Measurements from ENCODE around the gene VWA3B. TPM values are rescaled to one million over a fixed set of nuclear protein-coding genes. Genes with fewer than 3 reads are reported as not detected.
A peak's percentile ranks its signal among the peaks of the same experiment; 100 is the strongest.
"Not testable (repeated sequence)": the region's sequence is repeated elsewhere in the genome, so short reads cannot be mapped to it uniquely, and the experiment has no call there.

VWA3B gene
- polyA plus RNA-seq, 12 donors = 0.35 to 2.3 (median 0.95) TPM; not detected in 2

- peak; percentile 42 for DNase-seq
These were observed 47.4 kb downstream of the VWA3B start for GRCh38 chr2:98134172-98135005.

GRCh38 chr2:98137196-98137595 lies 50.2 kb downstream of the VWA3B start:
- no peak for DNase-seq

DNA sequence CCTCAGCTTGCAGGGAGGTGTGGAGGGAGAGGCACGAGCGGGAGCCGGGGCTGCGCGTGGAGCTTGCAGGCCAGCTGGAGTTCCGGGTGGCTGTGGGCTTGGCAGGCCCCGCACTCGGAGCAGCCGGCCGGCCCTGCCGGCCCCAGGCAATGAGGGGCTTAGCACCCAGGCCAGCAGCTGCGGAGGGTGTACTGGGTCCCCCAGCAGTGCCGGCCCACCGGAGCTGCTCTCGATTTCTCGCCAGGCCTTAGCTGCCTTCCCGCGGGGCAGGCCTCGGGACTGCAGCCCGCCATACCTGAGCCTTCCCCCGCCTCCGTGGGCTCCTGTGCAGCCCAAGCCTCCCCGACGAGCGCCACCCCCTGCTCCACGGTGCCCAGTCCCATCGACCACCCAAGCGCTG lies 52.0 kb downstream of the VWA3B start:
- DNase-seq = not testable (repeated sequence)

DNA sequence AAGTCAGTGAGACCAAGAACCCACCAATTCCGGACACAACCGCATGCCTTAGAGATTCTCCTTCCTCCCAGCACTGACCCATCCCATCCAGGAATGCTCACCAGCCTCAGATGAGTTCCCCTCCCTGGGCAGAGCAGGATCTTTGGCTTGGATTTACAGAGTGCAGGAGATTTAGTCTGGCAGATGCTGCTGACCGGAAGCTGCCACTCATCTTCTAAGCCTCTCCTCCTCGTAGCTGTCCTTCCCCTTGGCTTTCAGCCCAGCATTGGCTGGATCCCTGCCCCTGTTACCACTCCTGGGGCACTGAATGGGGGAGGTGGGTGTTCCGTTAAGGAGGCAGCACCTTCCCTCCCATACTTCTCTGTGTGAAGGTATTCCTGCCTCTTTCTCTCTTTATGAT lies 53.2 kb downstream of the VWA3B start:
- DNase-seq = peak; percentile 54

- no peak for DNase-seq
These were observed 55.3 kb downstream of the VWA3B start for GRCh38 chr2:98142106-98142791.

GRCh38 chr2:98145070-98145469 lies 58.1 kb downstream of the VWA3B start:
- no peak for DNase-seq

DNA sequence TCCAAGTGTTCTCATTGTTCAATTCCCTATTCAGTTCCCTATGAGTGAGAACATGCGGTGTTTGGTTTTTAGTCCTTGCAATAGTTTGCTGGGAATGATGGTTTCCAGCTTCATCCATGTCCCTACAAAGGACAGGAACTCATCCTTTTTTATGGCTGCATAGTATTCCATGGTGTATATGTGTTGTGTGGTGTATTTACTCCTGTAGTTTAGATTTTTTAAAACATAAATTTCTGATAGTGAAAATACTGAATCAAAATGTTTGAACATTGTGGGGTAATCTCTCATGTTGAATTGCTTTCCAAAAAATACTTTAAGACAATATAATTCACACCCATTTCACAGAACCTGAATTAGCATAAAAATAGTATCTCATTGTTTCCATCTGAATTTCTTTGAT lies 60.9 kb downstream of the VWA3B start:
- DNase-seq = not testable (repeated sequence)

GRCh38 chr2:98148595-98149332 lies 61.8 kb downstream of the VWA3B start:
- DNase-seq = no peak

DNA sequence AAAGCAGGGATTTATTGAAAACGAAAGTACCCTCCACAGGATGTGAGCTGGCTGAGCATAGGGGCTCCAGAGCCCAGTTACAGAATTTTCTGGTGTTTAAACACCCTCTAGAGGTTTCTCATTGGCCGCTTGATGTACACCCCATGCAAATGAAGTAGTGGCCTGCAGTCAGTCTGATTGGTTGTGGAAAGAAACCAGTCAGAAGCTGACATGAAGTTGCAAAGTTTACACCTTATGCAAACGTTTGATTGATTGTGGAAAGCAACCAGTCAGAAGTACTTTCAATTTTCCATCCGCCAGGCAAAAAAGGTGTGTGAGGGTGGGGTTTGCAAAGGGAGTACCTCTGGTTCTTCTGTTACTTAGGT lies 62.3 kb downstream of the VWA3B start:
- DNase-seq = no peak

- DNase-seq = no peak
These were observed 66.5 kb downstream of the VWA3B start for GRCh38 chr2:98153481-98153880.

GRCh38 chr2:98155291-98155690 lies 68.3 kb downstream of the VWA3B start:
- no peak for DNase-seq

DNA sequence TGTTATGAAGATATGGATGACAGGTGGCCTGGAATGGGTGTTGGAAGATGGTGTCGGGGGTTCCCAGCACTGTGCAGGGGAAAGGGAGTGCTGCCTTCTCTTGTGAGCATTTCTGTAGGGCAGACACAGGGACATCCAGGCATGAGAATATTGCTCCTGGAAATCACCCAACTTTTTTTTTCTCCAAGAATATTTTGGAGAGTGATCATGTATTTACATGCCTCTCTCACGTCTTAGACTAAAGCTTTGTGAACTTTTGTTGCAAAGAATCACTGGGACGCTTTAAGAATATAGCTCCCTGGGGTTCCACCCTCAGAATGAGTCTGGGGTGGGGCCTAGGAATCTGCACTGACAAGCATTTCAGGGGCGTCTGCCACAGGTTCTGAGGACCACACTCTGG lies 68.7 kb downstream of the VWA3B start:
- DNase-seq = no peak

GRCh38 chr2:98156304-98156703 lies 69.3 kb downstream of the VWA3B start:
- DNase-seq = no peak

DNA sequence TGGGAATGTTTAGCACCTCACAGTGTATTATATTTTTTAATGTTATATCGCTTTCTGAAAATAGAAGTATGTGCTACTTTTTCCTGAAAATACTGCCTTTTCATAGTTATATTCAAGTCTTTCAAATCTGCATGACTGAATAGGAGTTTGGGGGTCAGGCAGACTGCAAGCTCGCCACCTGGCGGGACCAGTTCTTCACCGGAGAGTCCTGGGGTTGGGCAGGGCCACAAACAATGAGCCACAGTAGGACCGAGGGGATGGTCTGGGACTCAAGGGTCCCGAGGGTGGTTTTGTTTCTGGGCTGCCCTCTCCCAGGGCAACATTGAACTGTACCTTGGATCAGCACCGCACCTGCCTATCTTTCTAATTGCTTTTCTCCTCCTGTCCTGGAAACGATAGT lies 70.6 kb downstream of the VWA3B start:
- no peak for DNase-seq

GRCh38 chr2:98158305-98158704 lies 71.3 kb downstream of the VWA3B start:
- no peak for DNase-seq

- peak; percentile 45 for DNase-seq
These were observed 73.6 kb downstream of the VWA3B start for GRCh38 chr2:98160554-98160953.

DNA sequence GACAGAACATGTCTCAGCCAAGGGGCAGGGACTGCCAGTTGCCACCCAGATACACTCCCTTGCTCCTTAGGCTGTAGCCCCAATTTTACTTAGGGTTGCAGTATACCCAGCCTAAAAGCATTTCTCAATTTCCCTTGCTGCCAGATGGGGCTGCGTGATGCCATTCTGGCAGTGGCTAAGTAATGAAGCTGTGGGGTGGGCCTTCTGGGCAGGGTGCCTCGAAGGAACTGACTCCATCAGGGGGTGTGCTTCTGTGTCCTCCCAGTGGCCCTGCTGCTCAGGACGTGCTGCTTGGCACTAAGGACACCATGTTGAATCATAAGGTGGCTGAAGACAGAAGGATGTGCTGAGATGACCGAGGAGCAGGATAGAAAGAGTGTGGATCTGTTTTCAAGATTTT lies 74.2 kb downstream of the VWA3B start:
- DNase-seq = no peak

DNA sequence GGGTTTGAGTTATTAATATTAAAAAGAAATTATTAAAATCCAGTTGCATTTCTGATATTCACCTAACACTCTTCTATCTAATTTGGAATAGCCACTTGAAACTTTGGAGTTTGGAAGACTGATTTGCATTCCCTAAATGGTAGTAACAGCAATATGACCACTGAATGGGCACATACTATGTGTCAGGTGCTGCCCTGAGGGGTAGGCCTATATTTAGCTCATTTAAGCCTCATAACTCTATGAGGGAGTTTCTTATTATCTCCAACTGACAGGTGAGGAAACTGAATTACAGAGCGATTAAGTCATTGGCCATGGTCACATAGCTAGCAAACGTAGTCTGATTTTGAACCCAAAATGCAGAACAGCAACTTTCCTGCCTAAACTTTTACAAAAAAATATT lies 77.3 kb downstream of the VWA3B start:
- no peak for DNase-seq

- no peak for DNase-seq
These were observed 78.6 kb downstream of the VWA3B start for GRCh38 chr2:98165516-98166071.

DNA sequence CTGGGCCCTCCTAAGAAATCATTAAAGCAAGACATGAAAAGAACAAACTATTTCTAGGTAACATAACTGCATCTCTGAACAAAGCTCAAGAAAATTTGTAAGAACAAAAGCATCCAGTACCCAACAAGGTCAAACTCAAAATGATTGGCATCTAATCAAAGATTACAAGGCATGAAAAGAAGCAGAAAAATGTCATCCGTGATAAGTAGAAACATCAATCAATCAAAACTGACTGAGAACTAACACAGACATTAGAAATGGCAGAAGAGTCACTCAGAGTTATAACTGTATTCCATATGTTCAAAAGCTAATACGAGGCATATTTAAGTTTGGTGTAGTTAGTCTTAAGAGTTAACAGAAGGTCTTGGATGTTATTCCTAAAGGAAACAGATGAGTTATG lies 80.9 kb downstream of the VWA3B start:
- no peak for DNase-seq

- DNase-seq = no peak
These were observed 83.1 kb downstream of the VWA3B start for GRCh38 chr2:98170076-98170475.

- no peak for DNase-seq
These were observed 85.3 kb downstream of the VWA3B start for GRCh38 chr2:98172150-98172765.

Data from muscle of arm (tissue), 12 donors.